HEK293 (cell line): Measurements from ENCODE around the gene EYA2.

Experiments
- YY1 ChIP-seq: fragments of 450-650 bp; formaldehyde crosslinking; IDR thresholded peaks from 2 replicates; pipeline ENCODE4 v1.5.1; 2018; ENCODE audit warnings: missing biosample characterization, missing genetic modification characterization
- ZNF10 ChIP-seq: fragments of 450-650 bp; formaldehyde crosslinking; IDR thresholded peaks from 2 replicates; pipeline ENCODE4 v1.5.1; 2017; ENCODE audit warnings: missing biosample characterization, missing genetic modification characterization

- TF ChIP-seq YY1 (no peak), ZNF10 (tag by site-specific recombination) (no peak)
Observed at GRCh38 chr20:46965477-46965876, 70.8 kb downstream of the EYA2 start.
